Activated CD8-positive, alpha-beta T cell treated with anti-CD3 and anti-CD28 coated beads for 36 hours (primary cell): ENCODE data around the gene CRTAP. TPM values are rescaled to one million over a fixed set of nuclear protein-coding genes. Genes with fewer than 3 reads are reported as not detected.
A peak's percentile ranks its signal among the peaks of the same experiment; 100 is the strongest.

ENCODE experiments used
- ATAC-seq: fragments of 200-7000 bp; cut with Tn5 transposase; one replicate; pipeline ENCODE4 v1.10.0; 2021; ENCODE audit warnings: mild to moderate bottlenecking, moderate library complexity
- CTCF ChIA-PET: fragments of 350-600 bp; sonication (Branson Sonifier 250); formaldehyde crosslinking; loops from one replicate; lab custom pipeline; 2021; ENCODE audit warnings: antibody characterized with exemption; lab: Charles Lee
- POLR2A ChIA-PET: fragments of 350-600 bp; sonication (Branson Sonifier 250); formaldehyde crosslinking; loops from one replicate; lab custom pipeline; 2021; ENCODE audit warnings: antibody characterized with exemption; lab: Charles Lee
- DNase-seq: peaks from one replicate; pipeline ENCODE4 v3.0.0-alpha.2; 2020
- H3K27ac Mint-ChIP-seq: one replicate; pipeline ENCODE4 v1.8.0; 2021; ENCODE audit warnings: mild to moderate bottlenecking, mixed read lengths
- H3K27me3 Mint-ChIP-seq: one replicate; pipeline ENCODE4 v1.8.0; 2021; ENCODE audit warnings: mixed read lengths
- H3K36me3 Mint-ChIP-seq: one replicate; pipeline ENCODE4 v1.8.0; 2021; ENCODE audit warnings: low read depth, mixed read lengths
- H3K4me1 Mint-ChIP-seq: one replicate; pipeline ENCODE4 v1.8.0; 2021; ENCODE audit warnings: low read depth, mixed read lengths
- H3K4me3 Mint-ChIP-seq: one replicate; pipeline ENCODE4 v1.8.0; 2021; ENCODE audit warnings: mild to moderate bottlenecking, moderate library complexity, mixed read lengths
- H3K9me3 Mint-ChIP-seq: one replicate; pipeline ENCODE4 v1.8.0; 2021; ENCODE audit warnings: mixed read lengths
- CTCF ChIP-seq: fragments of 200-600 bp; IDR thresholded peaks from one replicate; pipeline ENCODE4 v1.8.0; 2022; ENCODE audit warnings: antibody characterized with exemption, mild to moderate bottlenecking
- intact Hi-C: fragments of 100-400 bp; cut with micrococcal nuclease; formaldehyde crosslinking; loops from one replicate; pipeline ENCODE4 v1.10.0; 2022
- total RNA-seq, 2 experiments: library from RNA; stranded (reverse); gene quantifications; one replicate each; pipeline ENCODE4 v1.2.3, GENCODE V29; 2021

Gene CRTAP
- total RNA-seq, 2 experiments from 2014 or later = 32.7 to 35.7 TPM

- peaks cover 34% of the 10 kb centered on the region for H3K36me3 Mint-ChIP-seq
- H3K4me3 Mint-ChIP-seq = peak overlapping the region; percentile 97
- TF ChIP-seq CTCF = no peak
- no peaks in the 10 kb centered on the region for H3K9me3 Mint-ChIP-seq
- peak overlapping the region; percentile 87 for H3K27ac Mint-ChIP-seq
- H3K4me1 Mint-ChIP-seq = peaks cover 33% of the 10 kb centered on the region
- ChIA-PET POLR2A (interaction anchor here (0.9 to 1.2 kb wide), 3 partner anchors 8 to 100 kb away, joined by 3 read pairs; no protein-coding TSS in a partner anchor), CTCF (interaction anchor here (1.3 to 4.1 kb wide), 4 partner anchors 21 to 148 kb away, joined by 3 to 24 read pairs (median 14); no protein-coding TSS in a partner anchor)
- intact Hi-C loops = no loop called here
- ATAC-seq = peak; percentile 41
- DNase-seq = peak; percentile 64
- H3K27me3 Mint-ChIP-seq = peaks cover 1% of the 10 kb centered on the region
These were observed 17.5 kb upstream of the CRTAP start for GRCh38 chr3:33096093-33096868.

GRCh38 chr3:33099109-33099645, 14.6 kb upstream of the CRTAP start:
- ChIA-PET POLR2A (no interaction called here), CTCF (no interaction called here)
- Mint-ChIP-seq H3K36me3 (peaks cover 6% of the 10 kb centered on the region), H3K27ac (no peak overlapping the region), H3K4me1 (peaks cover 9% of the 10 kb centered on the region), H3K9me3 (no peaks in the 10 kb centered on the region), H3K27me3 (peaks cover 1% of the 10 kb centered on the region), H3K4me3 (no peak overlapping the region)
- no peak for ATAC-seq
- no peak for TF ChIP-seq CTCF
- DNase-seq = no peak
- intact Hi-C loops = no loop called here

GRCh38 chr3:33099701-33100100, 14.1 kb upstream of the CRTAP start:
- H3K36me3 Mint-ChIP-seq = peaks cover 3% of the 10 kb centered on the region
- ChIA-PET POLR2A (no interaction called here), CTCF (interaction anchor here (0.8 kb wide), 1 partner anchor 11 kb away, joined by 4 read pairs; no protein-coding TSS in a partner anchor)
- no peaks in the 10 kb centered on the region for H3K9me3 Mint-ChIP-seq
- no peak for TF ChIP-seq CTCF
- peaks cover 2% of the 10 kb centered on the region for H3K27me3 Mint-ChIP-seq
- ATAC-seq = no peak
- H3K4me1 Mint-ChIP-seq = peaks cover 8% of the 10 kb centered on the region
- no peak overlapping the region for H3K4me3 Mint-ChIP-seq
- no peak overlapping the region for H3K27ac Mint-ChIP-seq
- no peak for DNase-seq
- intact Hi-C loops = no loop called here

GRCh38 chr3:33100229-33100628, 13.6 kb upstream of the CRTAP start:
- Mint-ChIP-seq H3K36me3 (peaks cover 2% of the 10 kb centered on the region), H3K9me3 (no peaks in the 10 kb centered on the region), H3K27me3 (peaks cover 4% of the 10 kb centered on the region), H3K27ac (no peak overlapping the region), H3K4me3 (no peak overlapping the region), H3K4me1 (peaks cover 8% of the 10 kb centered on the region)
- ChIA-PET POLR2A (no interaction called here), CTCF (interaction anchor here (0.8 kb wide), 1 partner anchor 11 kb away, joined by 4 read pairs; no protein-coding TSS in a partner anchor)
- DNase-seq = no peak
- no peak for TF ChIP-seq CTCF
- no peak for ATAC-seq
- intact Hi-C loops = no loop called here

GRCh38 chr3:33103034-33103433, 10.8 kb upstream of the CRTAP start:
- H3K27ac Mint-ChIP-seq = no peak overlapping the region

More at GRCh38 chr3:33103034-33103433, 10.8 kb upstream of the CRTAP start:
- H3K4me3 Mint-ChIP-seq = no peak overlapping the region
- no peak for TF ChIP-seq CTCF
- intact Hi-C loops = no loop called here
- CTCF ChIA-PET = interaction anchor here (0.7 to 0.9 kb wide), 2 partner anchors 21 to 29 kb away, joined by 3 read pairs; no protein-coding TSS in a partner anchor
- no peaks in the 10 kb centered on the region for H3K9me3 Mint-ChIP-seq
- no peak for ATAC-seq
- H3K4me1 Mint-ChIP-seq = no peaks in the 10 kb centered on the region
- DNase-seq = no peak
- H3K36me3 Mint-ChIP-seq = no peaks in the 10 kb centered on the region
- peaks cover 3% of the 10 kb centered on the region for H3K27me3 Mint-ChIP-seq
- POLR2A ChIA-PET = no interaction called here
